Activated CD8-positive, alpha-beta memory T cell treated with anti-CD3 and anti-CD28 coated beads for 1 hour (primary cell): Measurements from ENCODE around the gene PLEKHO2.

ENCODE experiments used
- DNase-seq, 2 donors: peaks; one replicate each; pipeline ENCODE4 v3.0.0-alpha.2; 2020; ENCODE audit warnings: low read depth in 1 of 2; ENCODE audit errors: extremely low read depth in 1 of 2

Gene PLEKHO2

DNA sequence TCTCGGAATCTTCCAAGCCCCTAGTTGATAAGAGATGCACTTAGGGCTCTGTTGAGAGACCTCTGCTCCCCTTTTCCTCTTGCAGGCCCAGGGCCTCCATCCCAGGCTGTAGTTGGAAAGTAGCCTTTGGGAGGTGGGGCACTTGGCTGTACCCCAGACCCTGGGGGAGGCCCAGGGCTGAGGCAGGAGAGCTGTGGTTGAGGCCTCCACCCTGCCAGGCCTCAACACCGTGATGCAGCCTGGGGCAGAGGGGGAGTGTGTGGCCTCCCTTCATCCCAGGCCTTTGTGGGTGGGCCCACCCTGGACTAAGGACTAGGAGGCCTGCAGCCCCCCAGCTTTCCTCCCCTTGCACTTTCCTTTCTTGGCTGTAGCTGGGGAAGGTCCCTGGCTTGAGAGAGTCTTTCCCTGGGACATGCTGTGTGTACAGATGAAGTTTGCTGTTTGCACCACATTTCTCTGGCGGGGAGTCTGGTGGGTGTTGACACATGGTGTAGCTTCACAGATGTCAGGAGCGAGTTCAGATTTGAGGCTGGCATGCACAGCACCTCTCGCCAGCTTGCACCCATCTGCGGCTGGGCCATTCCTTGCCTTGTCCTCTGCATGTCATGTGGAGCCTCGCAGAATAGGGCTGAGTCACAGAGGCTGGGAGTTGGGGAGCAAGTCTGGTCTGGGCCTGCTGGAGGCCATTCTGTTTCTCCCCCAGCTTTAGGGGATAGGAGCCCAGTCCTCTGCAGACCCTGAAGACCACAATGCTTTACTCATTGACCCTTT lies 13.7 kb downstream of the PLEKHO2 start:
- no peak for DNase-seq

DNA sequence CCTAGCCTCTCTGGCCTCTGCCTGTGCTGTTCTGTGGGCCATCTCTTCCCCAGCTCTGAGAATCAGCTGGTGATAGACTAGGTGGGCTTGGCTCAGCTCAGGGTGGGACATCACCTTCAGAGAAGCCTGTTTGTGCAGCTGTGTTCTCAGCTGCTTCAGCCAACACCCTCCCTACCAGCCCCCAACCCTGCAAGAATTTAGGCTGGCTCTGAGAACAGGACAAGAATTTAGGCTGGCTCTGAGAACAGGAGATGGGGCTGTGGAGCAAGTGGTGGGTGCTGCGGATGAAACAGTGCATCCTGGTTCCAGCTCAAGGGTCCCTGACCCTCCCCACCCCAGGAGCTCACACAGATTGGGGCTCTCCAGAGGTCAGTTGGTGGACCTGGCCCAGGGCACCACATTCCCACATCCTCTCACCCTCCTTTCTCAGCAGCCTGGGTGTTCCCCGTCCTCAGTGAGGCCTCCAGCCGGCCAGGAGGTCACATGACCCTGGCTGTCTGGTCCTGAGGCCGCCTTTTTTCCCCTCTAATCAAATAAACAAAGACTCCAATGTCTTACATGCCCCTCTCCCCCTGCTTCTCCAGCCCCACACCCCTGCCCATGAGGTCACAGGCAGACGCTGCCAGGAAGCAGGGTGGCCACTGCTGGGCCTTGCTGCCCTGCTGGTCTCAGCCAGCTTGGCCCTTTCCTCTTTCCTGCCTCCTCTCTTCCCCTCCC lies 14.9 kb downstream of the PLEKHO2 start:
- DNase-seq, result no peak

DNA sequence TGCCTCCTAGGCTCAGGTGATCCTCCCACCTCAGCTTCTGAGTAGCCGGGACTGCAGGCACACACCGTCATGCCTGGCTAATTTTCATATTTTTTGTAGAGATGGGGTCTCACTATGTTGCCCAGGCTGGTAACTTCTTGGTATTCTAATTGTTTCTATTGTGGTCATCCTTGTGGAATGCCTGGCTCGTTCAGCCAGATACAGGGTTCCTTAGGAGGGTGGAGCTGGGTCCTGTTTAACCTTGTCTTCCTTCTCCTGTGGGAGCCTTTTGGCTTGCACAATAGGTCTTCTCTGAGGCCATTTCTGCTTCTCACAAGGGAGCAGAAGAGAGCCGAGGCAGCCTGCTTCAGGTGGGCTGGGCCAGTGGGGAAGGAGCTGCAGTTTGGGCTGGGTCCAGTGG lies 15.7 kb downstream of the PLEKHO2 start:
- DNase-seq, result no peak

DNA sequence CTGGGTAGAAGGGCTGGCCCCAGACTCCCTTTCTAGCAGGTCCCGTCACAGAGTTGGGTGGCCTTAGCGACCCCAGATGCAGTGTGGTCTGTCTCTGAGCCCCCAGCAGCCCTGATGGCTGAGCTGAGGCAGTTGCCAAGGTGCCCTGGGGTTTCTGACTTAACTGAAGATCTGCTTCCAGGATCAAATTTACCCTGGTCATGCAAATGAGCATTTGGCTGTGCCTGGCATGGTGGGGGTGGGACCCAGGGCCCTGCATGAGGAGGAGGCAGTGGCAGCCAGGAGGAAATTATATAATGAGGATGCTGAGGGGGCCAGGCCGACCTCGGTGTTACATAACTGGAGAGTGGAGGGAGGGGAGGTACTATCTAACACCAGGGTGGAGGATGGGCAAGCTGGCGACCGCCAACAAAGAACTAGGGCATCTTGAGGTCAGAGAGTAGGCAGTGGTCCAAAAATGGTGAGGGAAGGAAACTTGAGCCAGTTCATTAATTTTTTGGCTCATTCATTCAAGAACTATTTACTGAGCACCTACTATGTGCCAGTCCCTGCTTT lies 16.4 kb downstream of the PLEKHO2 start:
- no peak for DNase-seq

DNA sequence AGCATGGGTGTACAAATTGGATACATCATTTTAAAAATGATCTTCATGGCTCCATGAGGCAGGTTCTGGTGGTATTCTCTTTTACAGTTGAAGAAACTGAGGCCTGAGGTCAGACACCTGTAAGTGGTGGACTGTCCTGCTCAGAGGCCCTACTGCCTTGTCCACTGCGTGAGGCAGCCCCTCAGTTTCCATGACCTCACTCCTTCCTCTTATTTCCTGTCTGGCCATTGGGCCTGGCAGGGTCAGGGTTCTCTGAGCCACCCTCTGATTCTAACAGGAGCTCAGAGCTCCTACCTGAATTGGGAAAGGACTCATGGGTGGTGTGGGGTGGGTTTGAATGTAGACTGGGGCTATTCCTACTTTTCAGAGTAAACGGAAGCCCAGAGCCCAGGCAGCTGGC lies 17.5 kb downstream of the PLEKHO2 start:
- no peak for DNase-seq

DNA sequence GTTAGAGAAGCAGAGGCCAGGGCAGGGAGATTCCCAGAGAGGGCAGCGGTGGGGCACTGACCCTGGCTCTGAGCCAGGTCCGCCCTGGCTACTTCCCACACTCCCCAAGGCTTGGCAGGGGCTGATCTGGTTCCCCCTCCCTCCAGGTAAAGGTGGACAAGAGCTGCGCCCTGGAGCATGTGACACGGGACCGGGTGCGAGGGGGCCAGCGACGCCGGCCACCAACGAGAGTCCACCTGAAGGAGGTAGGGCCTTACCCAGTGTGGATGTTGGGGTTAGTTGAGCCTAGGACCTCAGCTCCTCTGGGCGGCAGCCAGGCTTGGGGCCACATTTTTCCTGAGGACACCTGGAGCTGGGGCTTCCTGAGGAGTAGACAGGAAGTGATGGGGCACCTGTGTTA lies 19.6 kb downstream of the PLEKHO2 start:
- no peak for DNase-seq

DNA sequence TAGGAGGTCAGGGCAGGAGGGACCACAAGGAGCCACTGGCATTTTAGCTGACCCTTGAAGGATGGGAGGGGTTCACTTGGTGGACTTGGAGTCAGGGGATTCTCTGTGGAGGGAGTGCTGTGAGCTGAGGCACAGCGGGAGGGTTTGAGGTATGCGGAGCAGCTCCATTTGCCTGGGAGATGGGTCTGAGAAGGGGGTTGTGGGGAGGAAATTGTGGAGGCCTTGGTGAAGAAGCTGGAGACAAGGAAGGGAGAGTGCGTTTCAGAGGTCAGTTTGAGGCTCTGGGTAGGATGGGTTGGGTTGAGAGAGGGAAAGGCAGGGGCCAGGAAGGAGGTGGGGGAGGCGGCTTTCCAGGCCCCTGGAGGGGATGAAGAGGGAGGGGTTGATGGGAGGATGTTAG lies 20.2 kb downstream of the PLEKHO2 start:
- no peak for DNase-seq

DNA sequence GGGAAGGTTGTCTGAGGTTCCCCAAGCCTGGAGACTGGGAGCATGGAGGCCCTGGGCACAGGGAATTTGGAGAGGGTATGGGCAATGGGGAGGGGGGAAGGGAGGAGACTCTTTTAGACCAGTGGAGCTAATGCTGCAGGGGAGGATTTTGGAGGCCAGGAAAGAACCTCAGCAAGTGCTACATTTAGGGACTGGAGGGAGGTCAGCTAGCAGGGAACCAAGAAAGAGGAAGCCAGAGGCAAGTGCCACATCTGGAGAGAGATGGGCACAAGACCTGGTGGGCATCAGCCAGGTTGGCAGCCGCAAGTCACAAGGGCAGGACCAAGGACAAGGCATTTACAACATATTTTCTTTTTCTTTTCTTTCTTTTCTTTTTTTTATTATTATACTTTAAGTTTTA lies 20.7 kb downstream of the PLEKHO2 start:
- no peak for DNase-seq

DNA sequence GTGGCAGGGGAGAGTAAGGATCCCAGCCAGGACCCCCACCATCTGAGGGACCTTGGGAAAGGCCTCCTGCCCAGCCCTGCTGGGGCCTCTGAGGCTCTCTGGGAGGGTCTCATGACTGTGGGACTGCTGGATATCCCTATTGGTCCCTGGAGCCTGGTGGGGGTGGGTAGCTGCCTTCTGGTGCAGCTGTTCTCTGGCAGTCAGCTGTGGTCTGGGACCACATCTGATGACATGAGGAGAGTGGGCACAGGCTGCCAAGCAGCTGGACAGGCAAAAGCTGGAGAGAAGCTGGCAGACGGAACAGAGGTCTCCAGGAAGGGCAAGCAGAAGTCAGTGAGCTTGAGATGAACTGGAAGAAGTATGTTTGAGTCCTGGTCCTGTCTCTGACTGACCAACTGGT lies 22.4 kb downstream of the PLEKHO2 start:
- no peak for DNase-seq

DNA sequence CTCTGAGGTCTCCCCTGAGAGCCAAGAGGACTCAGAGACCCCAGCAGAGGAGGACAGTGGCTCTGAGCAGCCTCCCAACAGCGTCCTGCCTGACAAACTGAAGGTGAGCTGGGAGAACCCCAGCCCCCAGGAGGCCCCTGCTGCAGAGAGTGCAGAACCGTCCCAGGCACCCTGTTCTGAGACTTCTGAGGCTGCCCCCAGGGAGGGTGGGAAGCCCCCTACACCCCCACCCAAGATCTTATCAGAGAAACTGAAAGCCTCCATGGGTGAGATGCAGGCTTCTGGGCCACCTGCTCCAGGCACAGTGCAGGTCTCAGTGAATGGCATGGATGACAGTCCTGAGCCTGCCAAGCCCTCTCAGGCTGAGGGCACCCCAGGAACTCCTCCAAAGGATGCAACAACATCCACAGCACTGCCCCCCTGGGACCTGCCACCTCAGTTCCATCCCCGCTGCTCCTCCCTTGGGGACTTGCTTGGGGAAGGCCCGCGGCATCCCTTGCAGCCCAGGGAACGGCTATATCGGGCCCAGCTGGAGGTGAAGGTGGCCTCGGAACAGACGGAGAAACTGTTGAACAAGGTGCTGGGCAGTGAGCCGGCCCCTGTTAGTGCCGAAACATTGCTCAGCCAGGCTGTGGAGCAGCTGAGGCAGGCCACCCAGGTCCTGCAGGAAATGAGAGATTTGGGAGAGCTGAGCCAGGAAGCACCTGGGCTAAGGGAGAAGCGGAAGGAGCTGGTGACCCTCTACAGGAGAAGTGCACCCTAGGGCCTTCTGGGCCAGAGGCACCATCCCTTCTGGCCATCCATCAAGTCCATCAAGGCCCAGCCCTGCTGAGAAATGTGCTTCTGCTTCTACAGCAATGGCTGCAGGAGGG lies 23.6 kb downstream of the PLEKHO2 start:
- DNase-seq, result no peak

DNA sequence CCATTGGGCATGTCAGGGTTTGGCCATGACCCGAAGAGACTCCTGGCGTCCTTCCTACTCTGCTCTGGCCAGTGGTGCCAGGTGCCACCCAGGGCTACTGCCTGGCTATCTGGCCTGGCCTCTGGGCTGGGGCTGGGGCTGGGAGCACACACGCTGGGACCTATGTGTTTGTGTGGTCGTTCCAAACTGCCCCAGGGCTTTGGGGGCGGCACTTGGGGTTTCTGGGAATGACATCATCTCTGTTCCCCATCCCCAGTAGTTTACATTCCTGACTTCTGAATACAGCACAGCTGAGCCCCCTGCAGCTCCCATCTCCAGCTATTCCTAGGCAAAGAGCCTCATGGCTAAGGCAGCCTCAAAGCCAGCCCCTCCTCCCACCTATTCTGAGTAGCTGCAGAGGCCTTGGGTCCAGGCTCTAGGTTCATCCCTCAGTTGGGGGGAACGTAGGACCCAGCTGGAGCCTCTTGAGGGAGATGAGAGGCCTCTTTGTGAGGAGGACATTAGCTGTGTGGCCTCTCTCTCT lies 24.3 kb downstream of the PLEKHO2 start:
- no peak for DNase-seq

DNA sequence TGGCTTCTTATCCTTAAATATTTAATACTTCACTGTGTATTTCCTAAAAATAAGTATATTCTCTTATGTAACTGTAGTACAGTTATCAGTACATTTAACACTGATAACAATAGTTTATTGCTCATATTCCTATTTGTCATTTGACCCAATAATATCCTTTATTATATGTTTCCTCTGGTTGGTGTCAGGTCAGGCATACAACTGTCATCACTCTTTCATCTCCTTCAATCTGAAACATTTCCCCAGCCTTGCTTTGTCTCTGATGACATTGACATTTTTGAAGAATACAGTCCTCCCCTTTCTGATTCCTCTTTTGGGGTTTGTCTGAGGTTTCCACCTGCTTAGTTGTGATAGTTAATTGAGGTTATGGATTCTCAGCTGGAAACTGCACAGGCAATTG lies 27.8 kb downstream of the PLEKHO2 start:
- no peak for DNase-seq

DNA sequence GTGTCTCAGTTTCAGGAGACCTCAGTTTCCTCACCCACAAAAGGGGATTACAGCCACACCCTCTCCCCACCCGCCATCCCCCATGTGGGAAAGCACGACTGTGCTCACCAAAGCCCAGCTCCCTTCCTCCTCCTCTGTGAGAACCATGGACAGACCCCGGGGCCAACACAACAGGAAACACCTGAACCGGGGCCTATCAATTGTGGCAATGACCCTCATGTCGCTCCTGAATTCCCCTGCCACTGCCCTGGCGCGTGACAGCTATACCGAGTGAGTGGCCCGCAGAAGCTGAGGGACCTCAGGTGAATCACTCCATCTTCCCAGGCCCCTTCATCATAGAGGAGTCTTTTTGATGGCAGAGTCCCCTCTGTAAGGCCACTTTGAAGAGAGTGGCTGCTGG lies 28.6 kb downstream of the PLEKHO2 start:
- DNase-seq, result no peak

DNA sequence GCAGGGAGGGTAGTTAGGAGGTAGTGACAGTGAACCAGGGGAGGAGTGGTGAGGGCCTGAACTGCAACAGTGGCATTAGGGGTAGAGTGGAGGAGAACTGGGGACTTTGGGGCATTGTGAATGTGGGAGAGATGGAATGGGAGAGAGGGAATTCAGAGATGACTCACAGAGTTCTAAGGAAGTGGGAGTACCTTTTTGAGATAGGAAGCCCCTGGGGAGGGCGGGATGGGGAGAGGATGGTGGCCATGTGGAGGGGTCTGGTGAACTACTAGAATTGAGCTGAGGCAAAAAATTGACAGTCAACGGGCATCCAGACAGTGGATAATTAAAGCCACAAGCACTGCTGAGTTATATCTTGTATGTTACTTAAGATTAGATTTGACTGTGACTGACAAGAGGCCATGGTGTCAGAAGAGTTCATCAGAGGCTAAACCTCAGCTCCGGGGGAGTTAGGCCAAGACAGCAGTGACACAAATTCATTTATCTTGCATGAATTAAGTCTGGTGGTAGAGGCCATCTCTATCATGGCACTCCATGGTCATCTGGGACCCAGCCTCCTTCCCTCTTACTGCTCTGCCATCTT lies 34.0 kb downstream of the PLEKHO2 start:
- DNase-seq, result no peak

DNA sequence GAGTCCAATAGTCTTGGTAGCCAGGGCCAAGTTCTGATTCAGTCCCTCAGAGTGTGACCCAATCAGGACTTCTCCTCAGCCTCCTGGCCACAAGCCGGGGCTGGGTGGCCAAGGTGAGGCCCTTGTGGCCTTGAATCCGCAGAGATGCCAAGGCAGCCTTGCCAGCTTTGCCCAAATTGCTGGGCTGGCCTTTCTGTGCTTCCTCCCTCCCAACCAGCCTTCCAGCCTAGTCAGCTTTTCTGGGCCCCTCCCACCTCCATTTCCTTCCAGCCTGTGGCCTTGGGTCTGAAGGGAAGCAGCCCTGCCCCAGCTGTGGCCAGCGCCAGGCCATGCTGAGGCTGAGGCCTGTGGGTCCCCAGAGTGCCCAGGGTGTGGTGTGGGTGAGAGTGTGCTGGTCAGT lies 35.7 kb downstream of the PLEKHO2 start:
- no peak for DNase-seq

DNA sequence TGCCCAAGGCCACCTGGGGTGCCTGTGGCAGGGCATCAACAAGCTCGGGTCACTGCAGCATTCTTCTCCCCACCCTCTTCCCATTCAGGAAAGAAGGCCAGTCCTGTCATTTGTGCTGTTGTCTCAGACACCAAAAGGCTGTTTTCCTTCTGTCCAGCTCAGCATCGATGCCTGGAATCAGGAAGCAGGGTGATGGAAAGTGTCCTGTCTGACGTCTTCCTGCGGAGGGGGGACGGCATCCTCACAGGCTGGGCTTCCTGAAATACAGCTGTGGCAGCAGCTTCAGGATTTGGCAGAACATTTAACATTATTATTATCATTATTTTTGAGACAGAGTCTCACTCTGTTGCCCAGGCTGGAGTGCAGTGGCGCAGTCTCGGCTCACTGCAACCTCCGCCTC lies 37.0 kb downstream of the PLEKHO2 start:
- DNase-seq, result no peak

DNA sequence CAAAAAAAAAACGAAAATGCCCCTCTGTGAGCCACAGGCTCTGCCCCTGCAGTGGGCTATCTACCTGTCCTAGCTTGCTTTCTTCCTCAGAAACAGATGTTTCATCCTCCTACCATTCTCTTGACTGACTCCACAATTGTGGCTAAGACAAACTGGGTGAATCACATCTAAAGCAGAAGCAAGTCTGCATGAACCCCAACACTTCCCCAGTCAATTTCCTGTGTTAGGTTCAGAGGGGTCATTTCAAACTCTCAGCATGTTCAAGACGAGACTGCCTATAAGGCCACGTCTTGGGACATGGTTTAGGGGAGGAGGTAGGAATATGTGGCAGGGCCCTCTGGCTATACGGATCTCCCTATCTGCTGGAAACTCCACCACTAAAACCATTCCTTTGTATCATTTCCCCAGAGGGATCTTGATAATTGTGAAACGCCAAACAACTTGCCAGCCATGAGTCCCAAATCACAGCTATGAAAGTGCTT lies 41.4 kb downstream of the PLEKHO2 start:
- DNase-seq, result no peak

DNA sequence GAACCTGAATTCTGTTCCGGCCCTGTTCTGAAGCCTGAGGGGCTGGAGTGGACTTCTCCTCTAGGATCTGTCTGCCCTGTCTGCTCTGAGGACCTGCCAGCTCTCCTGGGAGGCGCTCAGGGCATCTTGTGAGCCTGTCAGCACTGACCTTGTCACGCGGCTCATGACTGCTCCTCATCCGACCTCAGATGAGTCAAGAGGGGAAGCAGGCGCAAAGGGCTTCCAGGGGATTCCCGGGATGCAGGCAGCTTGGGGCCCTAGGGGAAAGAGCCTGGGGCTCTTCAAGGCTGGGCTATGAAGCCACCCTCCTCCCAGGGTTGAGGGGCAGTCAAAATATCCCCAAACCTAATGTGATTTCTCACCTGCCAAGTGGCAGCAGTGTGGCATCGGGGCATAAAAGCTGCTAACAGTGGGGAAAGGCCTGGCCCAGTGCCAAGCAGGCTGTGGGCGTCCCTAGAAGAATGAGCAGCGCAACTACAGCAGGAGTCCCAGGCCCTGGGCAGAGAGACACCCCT lies 42.3 kb downstream of the PLEKHO2 start:
- peak; percentile 51 to 57 for DNase-seq

DNA sequence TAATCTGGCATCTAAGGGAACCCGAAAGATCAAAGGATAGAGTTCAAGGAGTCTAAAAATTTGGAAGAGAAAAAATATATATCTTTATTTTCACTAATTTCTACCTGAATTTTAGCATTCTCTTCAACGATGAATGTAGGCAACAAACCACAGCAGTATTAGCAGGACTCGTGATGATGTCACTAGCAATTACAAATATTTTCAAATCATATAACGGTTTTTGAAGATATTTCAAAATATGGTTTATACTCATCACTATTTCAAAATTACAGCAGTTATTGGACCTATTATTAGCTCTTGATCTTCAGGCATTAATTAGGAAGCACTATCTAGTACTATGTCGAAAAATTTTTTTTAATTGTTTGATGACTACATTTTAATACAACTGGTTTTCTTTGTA lies 43.0 kb downstream of the PLEKHO2 start:
- DNase-seq, result no peak

DNA sequence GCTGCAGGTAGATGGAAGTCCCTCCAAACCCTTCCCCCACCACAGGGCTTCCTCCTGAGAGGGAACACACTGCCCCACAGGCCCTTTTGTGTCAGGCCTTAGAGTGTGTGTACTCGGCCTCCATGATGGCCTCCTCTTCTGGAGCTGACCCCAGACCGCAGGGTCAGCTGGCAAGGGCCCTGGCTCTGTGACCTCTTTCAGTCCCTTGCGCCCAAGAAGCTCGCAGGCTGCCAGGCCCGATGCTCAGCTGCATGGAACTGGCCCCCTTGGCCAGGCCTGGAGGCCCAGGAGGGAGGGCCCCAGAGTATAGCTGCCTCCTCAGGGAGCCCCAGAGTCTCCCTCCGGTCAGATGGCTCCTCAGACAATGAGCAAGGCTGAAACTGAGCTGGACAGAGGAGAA lies 46.6 kb downstream of the PLEKHO2 start:
- DNase-seq, result no peak
